HCT116 (cell line): ENCODE measurements around the gene PDE4B. TPM values are rescaled to one million over a fixed set of nuclear protein-coding genes. Genes with fewer than 3 reads are reported as not detected.
"Not testable (repeated sequence)": the region's sequence is repeated elsewhere in the genome, so short reads cannot be mapped to it uniquely, and the experiment has no call there.

ENCODE experiments used
- ATAC-seq: fragments of 200-7000 bp; cut with Tn5 transposase; 2 replicates; pipeline ENCODE4 v1.9.1; 2020; ENCODE audit warnings: mild to moderate bottlenecking, moderate library complexity
- BruUV-seq: library from RNA; stranded (reverse); fragments of 400-500 nt; replicated peaks from 2 replicates; lab custom pipeline; 2021; lab: Mats Ljungman, UMichigan
- CTCF ChIA-PET: fragments of 300-600 bp; sonication (Branson Sonifier 250); formaldehyde crosslinking; loops from one replicate; lab custom pipeline; 2021; ENCODE audit warnings: antibody characterized with exemption; lab: Charles Lee
- POLR2A ChIA-PET: fragments of 300-600, 350-600 bp; sonication (Branson Sonifier 250); formaldehyde crosslinking; loops from one replicate; lab custom pipeline; 2021; ENCODE audit warnings: antibody characterized with exemption; lab: Charles Lee
- RAD21 ChIA-PET, 2 experiments: fragments of 300-600 bp; sonication (Branson Sonifier 250); formaldehyde crosslinking; loops; one replicate each; lab custom pipeline; 2023; ENCODE audit warnings: low total read pairs in 2 of 2; ENCODE audit not compliant: uncharacterized antibody in 2 of 2, unreplicated experiment in 2 of 2, low non-redundant PET in 1 of 2; lab: Charles Lee
- DNase-seq: peaks from one replicate; pipeline ENCODE4 v3.0.0-alpha.2; 2010; ENCODE audit warnings: low read depth, low spot score
- H2AFZ ChIP-seq: fragments of 200-600 bp; shearing (Covaris generic), sonication (generic); 2 replicates; pipeline ENCODE4 v1.6.1; 2017; ENCODE audit warnings: low read depth, mixed run types, mixed read lengths, antibody characterized with exemption, low read length; ENCODE audit not compliant: poor library complexity, severe bottlenecking
- H3K27ac ChIP-seq: 2 replicates; pipeline ENCODE4 v1.5.1; 2012; ENCODE audit warnings: low read depth, low read length
- H3K27me3 ChIP-seq: fragments of 200-600 bp; sonication (generic); 2 replicates; pipeline ENCODE4 v1.6.1; 2016; ENCODE audit warnings: mixed run types, low read length, mixed read lengths; ENCODE audit not compliant: insufficient read depth
- H3K36me3 ChIP-seq, 2 experiments: fragments of 200-500 bp in 1 of 2; fragments of 200-600 bp in 1 of 2; sonication (Bioruptor generic) in 1 of 2; sonication (generic) in 1 of 2; 2 replicates each; pipeline versions ENCODE4 v1.5.1 to v1.6.1; 2014 to 2016; ENCODE audit warnings: low read length in 2 of 2, inconsistent platforms in 1 of 2, mixed read lengths in 1 of 2, mixed run types in 1 of 2; ENCODE audit not compliant: insufficient read depth in 2 of 2, control insufficient read depth in 1 of 2
- H3K4me1 ChIP-seq, 2 experiments: fragments of 200-600 bp in 1 of 2; sonication (generic) in 1 of 2; 2 replicates each; pipeline versions ENCODE4 v1.5.1 to v1.6.1; 2012 to 2017; ENCODE audit warnings: low read length in 2 of 2, inconsistent platforms in 1 of 2, mild to moderate bottlenecking in 1 of 2, mixed read lengths in 1 of 2, mixed run types in 1 of 2, moderate library complexity in 1 of 2; ENCODE audit not compliant: insufficient read depth in 2 of 2, control insufficient read depth in 1 of 2
- H3K4me2 ChIP-seq: fragments of 200-600 bp; sonication (generic); 2 replicates; pipeline ENCODE4 v1.6.1; 2017; ENCODE audit warnings: mixed run types, low read length, mixed read lengths
- H3K4me3 ChIP-seq, 2 experiments: fragments of 200-600 bp in 1 of 2; sonication (generic) in 1 of 2; replicated peaks in 1 of 2; 2 replicates each; pipeline ENCODE4 v1.5.1; 2011 to 2016; ENCODE audit warnings: low read length in 2 of 2, control low read depth in 1 of 2, low read depth in 1 of 2, mild to moderate bottlenecking in 1 of 2, mixed read lengths in 1 of 2, mixed run types in 1 of 2
- H3K79me2 ChIP-seq: fragments of 200-600 bp; sonication (generic); 2 replicates; pipeline ENCODE4 v1.6.1; 2017; ENCODE audit warnings: mild to moderate bottlenecking, mixed run types, low read length, moderate library complexity, mixed read lengths; ENCODE audit not compliant: insufficient read depth
- H3K9ac ChIP-seq: fragments of 200-600 bp; sonication (generic); 2 replicates; pipeline ENCODE4 v1.6.1; 2016; ENCODE audit warnings: low read length, mixed read lengths
- H3K9me2 ChIP-seq: fragments of 200-600 bp; sonication (generic), shearing (Covaris generic); 2 replicates; pipeline ENCODE4 v1.6.1; 2017; ENCODE audit warnings: mixed run types, mild to moderate bottlenecking, moderate library complexity; ENCODE audit not compliant: insufficient read depth
- H3K9me3 ChIP-seq, 2 experiments: fragments of 200-500 bp in 1 of 2; fragments of 200-600 bp in 1 of 2; sonication (Bioruptor generic) in 1 of 2; sonication (generic) in 1 of 2; 2 replicates each; pipeline ENCODE4 v1.6.1; 2014 to 2017; ENCODE audit warnings: low read length in 2 of 2, mixed read lengths in 2 of 2, inconsistent platforms in 1 of 2, low read depth in 1 of 2, mild to moderate bottlenecking in 1 of 2, mixed run types in 1 of 2, moderate library complexity in 1 of 2; ENCODE audit not compliant: control insufficient read depth in 1 of 2, insufficient read depth in 1 of 2
- H4K20me1 ChIP-seq: fragments of 200-600 bp; sonication (generic), shearing (Covaris generic); 2 replicates; pipeline ENCODE4 v1.6.1; 2017; ENCODE audit warnings: mixed run types, mild to moderate bottlenecking, moderate library complexity; ENCODE audit not compliant: insufficient read depth
- CTCF ChIP-seq, 3 experiments: fragments of 200-600 bp in 1 of 3; sonication (generic) in 1 of 3; IDR thresholded peaks in 2 of 3; conservative IDR thresholded peaks in 1 of 3; 2 replicates each; pipeline ENCODE4 v1.5.1; 2012 to 2017; ENCODE audit warnings: low read depth in 2 of 3, low read length in 2 of 3, antibody characterized with exemption in 1 of 3, borderline replicate concordance in 1 of 3, control low read depth in 1 of 3, mild to moderate bottlenecking in 1 of 3, mixed read lengths in 1 of 3, mixed run types in 1 of 3, moderate library complexity in 1 of 3; ENCODE audit not compliant: insufficient read depth in 1 of 3
- EGR1 ChIP-seq: IDR thresholded peaks from 2 replicates; pipeline ENCODE4 v1.6.1; 2012; ENCODE audit warnings: low read depth
- FOSL1 ChIP-seq: IDR thresholded peaks from 2 replicates; pipeline ENCODE4 v1.6.1; 2012; ENCODE audit warnings: low read depth
- ZBTB33 ChIP-seq: IDR thresholded peaks from 2 replicates; pipeline ENCODE4 v1.6.1; 2011; ENCODE audit warnings: mild to moderate bottlenecking, low read length, moderate library complexity; ENCODE audit not compliant: insufficient replicate concordance; ENCODE audit errors: extremely low read depth
- intact Hi-C: fragments of 100-400 bp; cut with micrococcal nuclease; formaldehyde crosslinking; loops from 2 replicates; pipeline ENCODE4 v1.10.0; 2022
- total RNA-seq: library from RNA; stranded (reverse); gene quantifications from one replicate; pipeline ENCODE4 v1.2.1, GENCODE V29; 2021; ENCODE audit not compliant: unreplicated experiment

Gene PDE4B
- total RNA-seq, 1 experiment from 2014 or later, result 76.9 TPM

- CTCF ChIA-PET, result interaction anchor here (1.4 kb wide), 1 partner anchor 277 kb away, joined by 8 read pairs; no protein-coding TSS in a partner anchor
- no peaks in the 10 kb centered on the region for H3K79me2 ChIP-seq
- no peak overlapping the region for H3K9ac ChIP-seq
- intact Hi-C loops, result no loop called here
- H3K36me3 ChIP-seq, result no peaks in the 10 kb centered on the region
- POLR2A ChIA-PET, result no interaction called here
- no peaks in the 10 kb centered on the region for H3K4me1 ChIP-seq
- ATAC-seq, result no peak
- H3K27ac ChIP-seq, result no peak overlapping the region
- no peak overlapping the region for H2AFZ ChIP-seq
- H3K4me3 ChIP-seq, result no peak overlapping the region
- no peaks in the 10 kb centered on the region for H3K27me3 ChIP-seq
- no peak overlapping the region for H3K4me2 ChIP-seq
- no peaks in the 10 kb centered on the region for H4K20me1 ChIP-seq
- RAD21 ChIA-PET, result no interaction called here
- BruUV-seq, result no TSS peak
- TF ChIP-seq CTCF (IDR thresholded peaks at IDR 0.05 in 2 of 3, conservative IDR thresholded peaks at IDR 0.05 in 1 of 3; ENCODE audit: borderline replicate concordance in 1 of 3, insufficient read depth in 1 of 3, low read depth in 2 of 3, low read length in 2 of 3), result no peak
- no peak for TF ChIP-seq EGR1
- no peak for TF ChIP-seq FOSL1
- TF ChIP-seq ZBTB33, result no peak
- TF ChIP-seq, all 23 proteins: peak for 0
- DNase-seq, result no peak
- Histone ChIP-seq H3K9me3 (no peaks in the 10 kb centered on the region), H3K9me2 (no peaks in the 10 kb centered on the region)
Observed at GRCh38 chr1:65965112-65965996, 172.7 kb downstream of the PDE4B start.

GRCh38 chr1:65967492-65967891, 174.8 kb downstream of the PDE4B start:
- H3K79me2 ChIP-seq, H3K4me1 ChIP-seq, H2AFZ ChIP-seq, RAD21 ChIA-PET, H3K27me3 ChIP-seq, H3K9ac ChIP-seq, H3K4me2 ChIP-seq, H3K4me3 ChIP-seq, H3K9me3 ChIP-seq, intact Hi-C loops, H3K27ac ChIP-seq, ATAC-seq, CTCF ChIA-PET, DNase-seq, H3K36me3 ChIP-seq, BruUV-seq, POLR2A ChIA-PET, H4K20me1 ChIP-seq, H3K9me2 ChIP-seq: not testable (repeated sequence)
